Choroid plexus epithelial cell (primary cell): ENCODE data around the gene NUDCD2.

ENCODE experiments used
- DNase-seq: peaks from one replicate; pipeline ENCODE4 v3.0.0-alpha.2; 2010; ENCODE audit warnings: low read depth
- H3K4me3 ChIP-seq: 2 replicates; pipeline ENCODE4 v1.5.1; 2011; ENCODE audit warnings: low read depth, mild to moderate bottlenecking, control low read depth, low read length, moderate library complexity
- TF ChIP-seq, protein P1 (sequence below): conservative IDR thresholded peaks from 2 replicates; pipeline ENCODE4 v1.5.1; 2011; ENCODE audit warnings: low read depth, mild to moderate bottlenecking, control low read depth, inconsistent platforms, low read length, moderate library complexity

Gene NUDCD2

GRCh38 chr5:163453705-163454104 lies 6.2 kb downstream of the NUDCD2 start:
- TF ChIP-seq, protein P1, sequence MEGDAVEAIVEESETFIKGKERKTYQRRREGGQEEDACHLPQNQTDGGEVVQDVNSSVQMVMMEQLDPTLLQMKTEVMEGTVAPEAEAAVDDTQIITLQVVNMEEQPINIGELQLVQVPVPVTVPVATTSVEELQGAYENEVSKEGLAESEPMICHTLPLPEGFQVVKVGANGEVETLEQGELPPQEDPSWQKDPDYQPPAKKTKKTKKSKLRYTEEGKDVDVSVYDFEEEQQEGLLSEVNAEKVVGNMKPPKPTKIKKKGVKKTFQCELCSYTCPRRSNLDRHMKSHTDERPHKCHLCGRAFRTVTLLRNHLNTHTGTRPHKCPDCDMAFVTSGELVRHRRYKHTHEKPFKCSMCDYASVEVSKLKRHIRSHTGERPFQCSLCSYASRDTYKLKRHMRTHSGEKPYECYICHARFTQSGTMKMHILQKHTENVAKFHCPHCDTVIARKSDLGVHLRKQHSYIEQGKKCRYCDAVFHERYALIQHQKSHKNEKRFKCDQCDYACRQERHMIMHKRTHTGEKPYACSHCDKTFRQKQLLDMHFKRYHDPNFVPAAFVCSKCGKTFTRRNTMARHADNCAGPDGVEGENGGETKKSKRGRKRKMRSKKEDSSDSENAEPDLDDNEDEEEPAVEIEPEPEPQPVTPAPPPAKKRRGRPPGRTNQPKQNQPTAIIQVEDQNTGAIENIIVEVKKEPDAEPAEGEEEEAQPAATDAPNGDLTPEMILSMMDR, result no peak
- DNase-seq, result peak; percentile 65
- no peak overlapping the region for H3K4me3 ChIP-seq

DNA sequence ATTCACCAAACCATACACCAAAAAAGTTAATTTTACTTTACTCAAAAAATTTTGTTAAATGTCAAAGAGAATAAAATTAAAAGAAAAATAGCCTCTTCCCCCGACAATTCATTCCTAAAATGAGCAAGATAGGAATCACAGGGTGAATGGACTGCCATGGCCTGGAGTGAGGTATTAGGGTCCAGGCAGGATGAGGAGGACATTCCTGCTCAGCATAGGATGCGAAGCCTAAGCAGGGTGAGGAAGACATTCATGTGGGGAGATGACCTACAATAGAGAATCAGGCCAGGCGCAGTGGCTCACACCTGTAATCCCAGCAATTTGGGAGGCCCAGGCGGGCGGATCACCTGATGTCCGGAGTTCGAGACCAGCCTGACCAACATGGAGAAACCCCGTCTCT lies 8.4 kb downstream of the NUDCD2 start:
- DNase-seq, result no peak
- H3K4me3 ChIP-seq, result no peak overlapping the region
- TF ChIP-seq, protein P1, result no peak

- TF ChIP-seq, protein P1, result no peak
- DNase-seq, result no peak
- no peak overlapping the region for H3K4me3 ChIP-seq
Measured at GRCh38 chr5:163448491-163448890, 11.4 kb downstream of the NUDCD2 start.

GRCh38 chr5:163447875-163448274 lies 12.0 kb downstream of the NUDCD2 start:
- TF ChIP-seq, protein P1, result no peak
- H3K4me3 ChIP-seq, result no peak overlapping the region
- DNase-seq, result no peak

GRCh38 chr5:163447191-163447590 lies 12.7 kb downstream of the NUDCD2 start:
- TF ChIP-seq, protein P1, result no peak
- H3K4me3 ChIP-seq, result no peak overlapping the region
- no peak for DNase-seq

- TF ChIP-seq, protein P1, result no peak
- no peak for DNase-seq
- H3K4me3 ChIP-seq, result no peak overlapping the region
Measured at GRCh38 chr5:163445345-163445744, 14.6 kb downstream of the NUDCD2 start.

DNA sequence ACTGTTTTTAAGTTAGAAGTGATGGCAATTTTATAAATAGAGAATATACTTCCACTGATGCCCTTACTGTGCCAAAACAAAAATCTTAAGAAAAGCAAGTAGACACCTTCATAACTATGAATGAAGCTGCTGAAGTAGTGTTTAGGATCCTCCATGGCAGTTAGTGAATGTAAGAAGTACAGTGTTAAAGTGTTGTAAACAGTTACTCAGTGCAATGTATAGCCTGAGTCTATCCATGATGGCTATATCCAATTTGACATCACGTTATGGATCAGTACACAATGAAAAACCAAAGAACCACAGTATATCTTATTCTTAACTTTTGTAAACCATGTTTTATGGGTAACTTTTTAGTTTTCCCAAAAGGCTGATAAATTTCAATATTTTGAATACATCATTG lies 15.4 kb downstream of the NUDCD2 start:
- no peak for DNase-seq
- TF ChIP-seq, protein P1, result no peak
- no peak overlapping the region for H3K4me3 ChIP-seq
